DOHH2 (cell line): ENCODE results near the gene ICOSLG.
"Not testable (repeated sequence)": the region's sequence is repeated elsewhere in the genome, so short reads cannot be mapped to it uniquely, and the experiment has no call there.

Experiments used
- EZH2phosphoT487 ChIP-seq: fragments of 200-600 bp; sonication (generic); IDR thresholded peaks from 2 replicates; pipeline ENCODE4 v1.6.1; 2017; ENCODE audit warnings: borderline replicate concordance, mild to moderate bottlenecking, antibody characterized with exemption, low read length, moderate library complexity, mixed read lengths
- TF ChIP-seq, protein P1 (sequence below): fragments of 200-600 bp; sonication (generic); IDR thresholded peaks from one replicate; pipeline ENCODE4 v1.5.1; 2014; ENCODE audit warnings: antibody characterized with exemption, mild to moderate bottlenecking, low read depth, low read length; ENCODE audit not compliant: poor library complexity, severe bottlenecking

DNA sequence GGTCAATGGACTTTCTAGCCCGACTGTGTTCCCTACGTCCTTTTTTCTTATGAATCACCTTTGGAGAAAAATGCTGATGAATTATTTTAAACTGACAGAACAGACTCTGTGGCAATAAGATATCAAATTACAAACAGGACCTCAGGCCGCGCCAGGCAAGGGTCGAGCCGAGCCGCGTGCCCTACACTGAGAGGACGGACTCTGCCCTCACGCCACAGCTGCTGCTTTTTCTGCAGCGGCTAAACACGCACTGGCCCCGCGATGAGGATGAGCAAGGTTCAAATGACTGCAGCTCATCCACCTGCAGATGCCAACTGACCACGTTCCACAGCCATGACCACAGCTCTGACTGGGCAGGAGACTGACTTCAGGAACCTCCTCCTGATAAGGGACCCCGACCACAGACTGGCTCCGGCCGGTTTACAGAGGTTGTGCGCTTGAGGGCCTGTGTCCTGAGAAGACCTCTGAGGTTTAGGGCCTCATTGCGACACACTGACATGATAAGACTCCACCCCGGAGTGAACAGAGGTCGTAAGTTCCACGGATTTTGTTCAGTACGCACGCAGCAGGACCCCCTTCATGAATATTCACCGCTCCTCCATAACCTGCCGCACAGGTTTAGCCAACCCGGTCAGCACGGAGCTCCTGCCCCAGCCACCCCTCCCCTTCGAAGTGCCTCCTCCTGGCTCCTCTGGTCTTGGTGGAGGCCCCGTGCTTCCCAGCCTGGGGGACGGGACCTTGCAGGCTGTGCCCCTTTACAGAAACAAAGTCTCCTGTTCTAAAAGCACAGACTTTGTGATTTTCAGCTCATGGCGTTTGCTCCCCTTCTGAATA is 8.7 kb upstream of the ICOSLG start:
- TF ChIP-seq, protein P1, sequence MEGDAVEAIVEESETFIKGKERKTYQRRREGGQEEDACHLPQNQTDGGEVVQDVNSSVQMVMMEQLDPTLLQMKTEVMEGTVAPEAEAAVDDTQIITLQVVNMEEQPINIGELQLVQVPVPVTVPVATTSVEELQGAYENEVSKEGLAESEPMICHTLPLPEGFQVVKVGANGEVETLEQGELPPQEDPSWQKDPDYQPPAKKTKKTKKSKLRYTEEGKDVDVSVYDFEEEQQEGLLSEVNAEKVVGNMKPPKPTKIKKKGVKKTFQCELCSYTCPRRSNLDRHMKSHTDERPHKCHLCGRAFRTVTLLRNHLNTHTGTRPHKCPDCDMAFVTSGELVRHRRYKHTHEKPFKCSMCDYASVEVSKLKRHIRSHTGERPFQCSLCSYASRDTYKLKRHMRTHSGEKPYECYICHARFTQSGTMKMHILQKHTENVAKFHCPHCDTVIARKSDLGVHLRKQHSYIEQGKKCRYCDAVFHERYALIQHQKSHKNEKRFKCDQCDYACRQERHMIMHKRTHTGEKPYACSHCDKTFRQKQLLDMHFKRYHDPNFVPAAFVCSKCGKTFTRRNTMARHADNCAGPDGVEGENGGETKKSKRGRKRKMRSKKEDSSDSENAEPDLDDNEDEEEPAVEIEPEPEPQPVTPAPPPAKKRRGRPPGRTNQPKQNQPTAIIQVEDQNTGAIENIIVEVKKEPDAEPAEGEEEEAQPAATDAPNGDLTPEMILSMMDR, result not testable (repeated sequence)
- TF ChIP-seq EZH2phosphoT487, result not testable (repeated sequence)
